IMR-90 (cell line): ENCODE results near the gene TAS1R1. TPM values are rescaled to one million over a fixed set of nuclear protein-coding genes. Genes with fewer than 3 reads are reported as not detected.
A peak's percentile ranks its signal among the peaks of the same experiment; 100 is the strongest.

Experiments
- ATAC-seq: fragments of 200-7000 bp; cut with Tn5 transposase; 2 replicates; pipeline ENCODE4 v1.9.1; 2020; ENCODE audit warnings: low read depth, mild to moderate bottlenecking, moderate library complexity
- BruUV-seq: library from RNA; stranded (reverse); fragments of 400-500 nt; replicated peaks from 2 replicates; lab custom pipeline; 2021; lab: Mats Ljungman, UMichigan
- CTCF ChIA-PET: fragments of 300-600 bp; formaldehyde crosslinking; extraction: SDS; loops from one replicate; lab custom pipeline; 2021; ENCODE audit warnings: antibody characterized with exemption; lab: Yijun Ruan, JAX
- POLR2A ChIA-PET: fragments of 300-600 bp; sonication (Branson Sonifier 250); formaldehyde crosslinking; loops from one replicate; lab custom pipeline; 2022; ENCODE audit warnings: antibody characterized with exemption; ENCODE audit not compliant: unreplicated experiment; lab: Charles Lee
- DNase-seq: peaks from one replicate; pipeline ENCODE4 v3.0.0; 2013
- H2AFZ ChIP-seq: replicated peaks from 2 replicates; pipeline ENCODE3; 2013; ENCODE audit warnings: low read length, mild to moderate bottlenecking; ENCODE audit not compliant: poor library complexity
- H2AK5ac ChIP-seq: 2 replicates; pipeline ENCODE4 v1.6.1; 2013; ENCODE audit warnings: low read depth, low read length, inconsistent platforms
- H2AK9ac ChIP-seq: replicated peaks from 2 replicates; pipeline ENCODE3; 2013; ENCODE audit warnings: mild to moderate bottlenecking, low read depth, low read length, moderate library complexity; ENCODE audit not compliant: poor library complexity
- H2BK120ac ChIP-seq: 2 replicates; pipeline ENCODE4 v1.6.1; 2013; ENCODE audit warnings: low read depth, low read length, inconsistent platforms
- H2BK15ac ChIP-seq: 3 replicates; pipeline ENCODE4 v1.6.1; 2013; ENCODE audit warnings: low read depth, low read length, inconsistent platforms
- H2BK20ac ChIP-seq: 2 replicates; pipeline ENCODE4 v1.6.1; 2013; ENCODE audit warnings: low read depth, mild to moderate bottlenecking, inconsistent platforms, low read length, moderate library complexity
- H2BK5ac ChIP-seq: 2 replicates; pipeline ENCODE4 v1.6.1; 2013; ENCODE audit warnings: mild to moderate bottlenecking, low read depth, low read length, inconsistent platforms; ENCODE audit not compliant: poor library complexity, severe bottlenecking
- H3K14ac ChIP-seq: replicated peaks from 2 replicates; pipeline ENCODE4 v1.6.1; 2013; ENCODE audit warnings: low read depth, low read length, inconsistent platforms
- H3K18ac ChIP-seq: 2 replicates; pipeline ENCODE4 v1.6.1; 2013; ENCODE audit warnings: low read depth, low read length, control low read depth
- H3K23ac ChIP-seq: 2 replicates; pipeline ENCODE4 v1.6.1; 2013; ENCODE audit warnings: low read depth, low read length, inconsistent platforms
- H3K27ac ChIP-seq: 2 replicates; pipeline ENCODE4 v1.5.1; 2013; ENCODE audit warnings: mild to moderate bottlenecking, control low read depth, low read length; ENCODE audit not compliant: insufficient read depth
- H3K27me3 ChIP-seq: 2 replicates; pipeline ENCODE4 v1.6.1; 2013; ENCODE audit warnings: low read length; ENCODE audit not compliant: control insufficient read depth, insufficient read depth
- H3K36me3 ChIP-seq: 2 replicates; pipeline ENCODE4 v1.6.1; 2013; ENCODE audit warnings: low read length, mixed read lengths; ENCODE audit not compliant: control insufficient read depth, insufficient read depth
- H3K4ac ChIP-seq: 2 replicates; pipeline ENCODE4 v1.6.1; 2013; ENCODE audit warnings: low read depth, low read length, inconsistent platforms
- H3K4me1 ChIP-seq: 2 replicates; pipeline ENCODE4 v1.6.1; 2013; ENCODE audit warnings: low read length, mixed read lengths; ENCODE audit not compliant: control insufficient read depth, insufficient read depth
- H3K4me2 ChIP-seq: 2 replicates; pipeline ENCODE4 v1.6.1; 2013; ENCODE audit warnings: low read depth, mild to moderate bottlenecking, control low read depth, low read length, moderate library complexity
- H3K4me3 ChIP-seq: 2 replicates; pipeline ENCODE4 v1.5.1; 2013; ENCODE audit warnings: low read depth, mild to moderate bottlenecking, control low read depth, low read length, moderate library complexity; ENCODE audit not compliant: insufficient read depth
- H3K56ac ChIP-seq: 2 replicates; pipeline ENCODE4 v1.6.1; 2013; ENCODE audit warnings: low read length, inconsistent platforms; ENCODE audit not compliant: insufficient read depth; ENCODE audit errors: extremely low read depth
- H3K79me1 ChIP-seq, 2 experiments: 2 replicates each; pipeline ENCODE4 v1.6.1; 2013; ENCODE audit warnings: low read length in 2 of 2, inconsistent platforms in 1 of 2, low read depth in 1 of 2
- H3K9ac ChIP-seq: 2 replicates; pipeline ENCODE4 v1.6.1; 2013; ENCODE audit warnings: low read depth, low read length, control low read depth
- H3K9me1 ChIP-seq: 2 replicates; pipeline ENCODE4 v1.6.1; 2013; ENCODE audit warnings: low read length, inconsistent platforms; ENCODE audit not compliant: insufficient read depth
- H3K9me3 ChIP-seq: 2 replicates; pipeline ENCODE4 v1.6.1; 2013; ENCODE audit warnings: low read length; ENCODE audit not compliant: control insufficient read depth, insufficient read depth
- H4K20me1 ChIP-seq: 2 replicates; pipeline ENCODE4 v1.6.1; 2013; ENCODE audit warnings: low read length, inconsistent platforms; ENCODE audit not compliant: insufficient read depth
- H4K5ac ChIP-seq: 2 replicates; pipeline ENCODE4 v1.6.1; 2013; ENCODE audit warnings: mild to moderate bottlenecking, low read depth, low read length, control low read depth
- H4K8ac ChIP-seq, 2 experiments: 2 replicates each; pipeline ENCODE4 v1.6.1; 2013; ENCODE audit warnings: low read depth in 2 of 2, low read length in 2 of 2, control low read depth in 1 of 2, inconsistent platforms in 1 of 2
- H4K91ac ChIP-seq: 2 replicates; pipeline ENCODE4 v1.6.1; 2013; ENCODE audit warnings: low read depth, low read length, inconsistent platforms; ENCODE audit not compliant: insufficient read depth
- CEBPB ChIP-seq: IDR thresholded peaks from 2 replicates; pipeline ENCODE4 v1.6.1; 2012; ENCODE audit warnings: low read depth, low read length, improper control_type of control experiment
- ELK1 ChIP-seq: fragments of 150-350 bp; IDR thresholded peaks from 2 replicates; pipeline ENCODE4 v1.6.1; 2016; ENCODE audit warnings: low read depth, mild to moderate bottlenecking, low read length, moderate library complexity, borderline replicate concordance
- MXI1 ChIP-seq: IDR thresholded peaks from 2 replicates; pipeline ENCODE4 v1.6.1; 2012; ENCODE audit warnings: low read depth, mild to moderate bottlenecking, low read length, moderate library complexity, borderline replicate concordance
- NFE2L2 ChIP-seq: fragments of 150-350 bp; IDR thresholded peaks from 2 replicates; pipeline ENCODE4 v1.6.1; 2016; ENCODE audit warnings: low read depth, mild to moderate bottlenecking, low read length
- WGBS, 2 experiments: methylation state at CpG; one replicate each; pipeline versions ENCODE4 v1.1.5 to v1.1.7; 2013; ENCODE audit warnings: missing lambda C conversion rate in 2 of 2; ENCODE audit not compliant: insufficient read length in 1 of 2; ENCODE audit errors: extremely low coverage in 2 of 2; 5-methylcytosine and 5-hydroxymethylcytosine counted together
- dilution Hi-C: fragments of 300-500 bp; cut with HindIII; formaldehyde crosslinking; loops from one replicate; pipeline ENCODE4 v1.14.3; 2018; ENCODE audit warnings: low sequenced_read_pairs; ENCODE audit not compliant: unreplicated experiment
- in situ Hi-C: fragments of 300-500 bp; cut with MboI; formaldehyde crosslinking; loops from 3 replicates; pipeline ENCODE4 v1.14.3; 2019; ENCODE audit warnings: low sequenced_read_pairs, inconsistent platforms, mixed read lengths
- intact Hi-C: fragments of 100-400 bp; cut with micrococcal nuclease; formaldehyde crosslinking; loops from 2 replicates; pipeline ENCODE4 v1.10.0; 2022
- polyA plus RNA-seq, 3 experiments: library from polyadenylated mRNA; depleted of rRNA; stranded (reverse); fragments of >200 nt; gene quantifications; 2 replicates each; pipeline ENCODE4 v1.2.3, GENCODE V29; 2012; ENCODE audit warnings: low replicate concordance in 1 of 3
- total RNA-seq: library from RNA; depleted of rRNA; stranded (reverse); fragments of >200 nt; gene quantifications from 2 replicates; pipeline ENCODE4 v1.2.3, GENCODE V29; 2012

TAS1R1 gene
- total and polyA plus RNA-seq, 2 of the 4 experiments (the other 2 are of a cell fraction), result 0.05 TPM; not detected in 1

DNA sequence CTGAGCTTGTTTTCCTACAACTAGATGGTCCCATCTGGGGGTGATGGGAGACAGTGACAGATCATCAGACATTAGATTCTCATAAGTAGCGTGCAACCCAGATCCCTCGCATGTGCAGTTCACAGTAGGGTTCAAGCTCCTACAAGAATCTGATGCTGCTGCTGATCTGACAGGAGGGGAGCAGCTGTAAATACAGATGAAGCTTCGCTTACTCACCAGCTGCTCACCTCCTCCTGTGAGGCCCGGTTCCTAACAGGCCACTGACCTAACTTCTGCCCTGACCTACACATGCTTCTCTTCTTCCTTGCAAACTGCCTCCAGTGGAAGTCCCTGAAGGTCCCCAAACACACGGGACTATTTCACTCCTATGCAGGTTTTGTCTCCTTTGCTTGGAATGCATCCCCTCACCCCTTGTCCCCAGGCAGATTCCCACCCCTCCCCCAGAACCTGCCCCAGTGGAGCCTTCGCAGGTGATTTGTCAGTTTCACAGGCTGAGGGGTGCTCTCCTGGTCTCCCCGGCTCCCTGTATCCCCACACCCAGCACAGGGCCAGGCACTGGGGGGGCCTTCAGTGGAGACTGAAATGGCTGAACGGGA lies 19.0 kb downstream of the TAS1R1 start:
- no peak overlapping the region for H3K4ac ChIP-seq
- H3K27me3 ChIP-seq, result peaks cover 22% of the 10 kb centered on the region
- H3K36me3 ChIP-seq, result no peaks in the 10 kb centered on the region
- no peak overlapping the region for H4K5ac ChIP-seq
- no peak for TF ChIP-seq NFE2L2
- no peak for TF ChIP-seq CEBPB
- TF ChIP-seq ELK1, result no peak
- TF ChIP-seq MXI1, result no peak
- ChIA-PET CTCF (no interaction called here), POLR2A (no interaction called here)
- dilution Hi-C loops (no loop called here), in situ Hi-C loops (no loop called here), intact Hi-C loops (no loop called here)
- peaks cover 10% of the 10 kb centered on the region for H3K9me3 ChIP-seq
- no peak overlapping the region for H2AK9ac ChIP-seq
- H3K4me3 ChIP-seq, result no peak overlapping the region
- no peak overlapping the region for H2AK5ac ChIP-seq
- WGBS, 2 experiments, result 40% methylated on average over 3 of the region's 8 CpGs; no CpG with 5 or more reads in 1 of the 2 experiments
- H4K20me1 ChIP-seq, result no peaks in the 10 kb centered on the region
- no peak overlapping the region for H3K14ac ChIP-seq
- H4K8ac ChIP-seq, result no peak overlapping the region
- no TSS peak for BruUV-seq
- no peak overlapping the region for H3K4me2 ChIP-seq
- H2BK15ac ChIP-seq, result no peak overlapping the region
- H4K91ac ChIP-seq, result no peak overlapping the region
- no peaks in the 10 kb centered on the region for H3K79me1 ChIP-seq
- no peak overlapping the region for H3K27ac ChIP-seq
- H2BK5ac ChIP-seq, result no peak overlapping the region
- H2BK20ac ChIP-seq, result no peak overlapping the region
- no peak overlapping the region for H2BK120ac ChIP-seq
- DNase-seq (peak; percentile 39), ATAC-seq (no peak)
- H3K23ac ChIP-seq, result no peak overlapping the region
- H3K9me1 ChIP-seq, result peaks cover 3% of the 10 kb centered on the region
- H3K18ac ChIP-seq, result no peak overlapping the region
- no peak overlapping the region for H3K56ac ChIP-seq
- no peak overlapping the region for H2AFZ ChIP-seq
- no peak overlapping the region for H3K9ac ChIP-seq
- no peaks in the 10 kb centered on the region; the same call in 1 of the 2 replicates for H3K4me1 ChIP-seq
